Measurements from ENCODE around the gene IRAK2. TPM values are rescaled to one million over a fixed set of nuclear protein-coding genes. Genes with fewer than 3 reads are reported as not detected.

Gene IRAK2
- total and polyA plus RNA-seq, 2 donors (not counting 3 experiments of a cell fraction or from before 2014, with no cell fraction given) = 7.9 to 10.0 TPM

DNA sequence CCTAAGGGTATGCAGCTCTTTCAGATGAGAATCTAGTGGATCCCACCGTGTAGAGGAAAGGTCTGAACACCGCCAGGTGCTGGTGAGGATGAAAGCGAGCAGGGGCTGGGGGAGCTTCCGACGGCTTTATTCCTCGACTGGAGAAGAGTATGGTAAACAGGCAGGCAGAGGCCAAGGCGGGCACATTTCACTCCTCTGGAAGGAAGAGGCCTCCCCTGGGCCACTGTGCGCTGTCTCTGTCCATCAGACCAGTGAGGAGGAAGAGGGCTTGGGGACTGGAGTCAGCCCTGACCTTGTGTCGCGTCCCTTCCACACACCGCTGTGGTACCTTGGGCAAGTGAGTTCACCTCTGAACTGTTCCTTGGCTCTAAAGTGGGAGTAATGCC is 123.8 kb downstream of the IRAK2 start:
- H3K9ac ChIP-seq (replicated peaks; ENCODE audit: extremely low read depth, insufficient read depth, low read length) = no peak overlapping the region
- H3K27ac ChIP-seq (ENCODE audit: insufficient read depth, low read depth, low read length) = no peak overlapping the region
- intact Hi-C loops (cut with micrococcal nuclease) = no loop called here
- CTCF ChIA-PET = no interaction called here
- H3K36me3 ChIP-seq (ENCODE audit: control insufficient read depth in 2 of 2, extremely low read depth in 1 of 2, insufficient read depth in 2 of 2, low read length in 2 of 2) = no peaks in the 10 kb centered on the region
- H4K20me1 ChIP-seq (replicated peaks; ENCODE audit: control insufficient read depth, extremely low read depth, insufficient read depth, low read length) = no peaks in the 10 kb centered on the region
- FAIRE-seq (no peak), DNase-seq (ENCODE audit: low read depth, low spot score) (no peak)
- dilution Hi-C loops (cut with MboI; ENCODE audit: extremely low pct_ligation_motif_present, low sequenced_read_pairs) = no loop called here
- H3K4me2 ChIP-seq (ENCODE audit: insufficient read depth, low read length) = no peak overlapping the region
- no peaks in the 10 kb centered on the region for H3K9me3 ChIP-seq (replicated peaks; ENCODE audit: control insufficient read depth, insufficient read depth, low read length)
- H3K4me1 ChIP-seq (ENCODE audit: control insufficient read depth, extremely low read depth, insufficient read depth, low read length) = no peaks in the 10 kb centered on the region
- H2AFZ ChIP-seq (ENCODE audit: low read depth, low read length) = no peak overlapping the region
- H3K9me1 ChIP-seq (replicated peaks; ENCODE audit: control insufficient read depth, extremely low read depth, insufficient read depth, low read length) = no peaks in the 10 kb centered on the region
- POLR2A ChIA-PET = no interaction called here
- H3K27me3 ChIP-seq (ENCODE audit: control insufficient read depth in 2 of 2, insufficient read depth in 2 of 2, low read length in 2 of 2) = no peaks in the 10 kb centered on the region
- BruUV-seq (replicated peaks) = no TSS peak
- H3K4me3 ChIP-seq (replicated peaks in 1 of 3; ENCODE audit: insufficient read depth in 1 of 3, low read depth in 1 of 3, low read length in 3 of 3) = no peak overlapping the region
- H3K79me2 ChIP-seq (ENCODE audit: control insufficient read depth, insufficient read depth, low read length) = no peaks in the 10 kb centered on the region
- no peak for TF ChIP-seq FOS (IDR thresholded peaks at IDR 0.05; ENCODE audit: borderline replicate concordance, insufficient read depth, low read length)
- no peak for TF ChIP-seq JUN (IDR thresholded peaks at IDR 0.05; ENCODE audit: borderline replicate concordance, insufficient read depth, insufficient read length, low read depth)
- TF ChIP-seq, protein P1, sequence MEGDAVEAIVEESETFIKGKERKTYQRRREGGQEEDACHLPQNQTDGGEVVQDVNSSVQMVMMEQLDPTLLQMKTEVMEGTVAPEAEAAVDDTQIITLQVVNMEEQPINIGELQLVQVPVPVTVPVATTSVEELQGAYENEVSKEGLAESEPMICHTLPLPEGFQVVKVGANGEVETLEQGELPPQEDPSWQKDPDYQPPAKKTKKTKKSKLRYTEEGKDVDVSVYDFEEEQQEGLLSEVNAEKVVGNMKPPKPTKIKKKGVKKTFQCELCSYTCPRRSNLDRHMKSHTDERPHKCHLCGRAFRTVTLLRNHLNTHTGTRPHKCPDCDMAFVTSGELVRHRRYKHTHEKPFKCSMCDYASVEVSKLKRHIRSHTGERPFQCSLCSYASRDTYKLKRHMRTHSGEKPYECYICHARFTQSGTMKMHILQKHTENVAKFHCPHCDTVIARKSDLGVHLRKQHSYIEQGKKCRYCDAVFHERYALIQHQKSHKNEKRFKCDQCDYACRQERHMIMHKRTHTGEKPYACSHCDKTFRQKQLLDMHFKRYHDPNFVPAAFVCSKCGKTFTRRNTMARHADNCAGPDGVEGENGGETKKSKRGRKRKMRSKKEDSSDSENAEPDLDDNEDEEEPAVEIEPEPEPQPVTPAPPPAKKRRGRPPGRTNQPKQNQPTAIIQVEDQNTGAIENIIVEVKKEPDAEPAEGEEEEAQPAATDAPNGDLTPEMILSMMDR (IDR thresholded peaks at IDR 0.05; ENCODE audit: extremely low read depth in 1 of 2, insufficient read depth in 1 of 2, low read depth in 1 of 2, low read length in 2 of 2) = no peak
- TF ChIP-seq GATA2 (IDR thresholded peaks at IDR 0.05; ENCODE audit: insufficient read depth, insufficient read length, low read depth, low read length) = no peak
- TF ChIP-seq POLR2A (IDR thresholded peaks at IDR 0.05; ENCODE audit: low read depth, low read length) = no peak

DNA sequence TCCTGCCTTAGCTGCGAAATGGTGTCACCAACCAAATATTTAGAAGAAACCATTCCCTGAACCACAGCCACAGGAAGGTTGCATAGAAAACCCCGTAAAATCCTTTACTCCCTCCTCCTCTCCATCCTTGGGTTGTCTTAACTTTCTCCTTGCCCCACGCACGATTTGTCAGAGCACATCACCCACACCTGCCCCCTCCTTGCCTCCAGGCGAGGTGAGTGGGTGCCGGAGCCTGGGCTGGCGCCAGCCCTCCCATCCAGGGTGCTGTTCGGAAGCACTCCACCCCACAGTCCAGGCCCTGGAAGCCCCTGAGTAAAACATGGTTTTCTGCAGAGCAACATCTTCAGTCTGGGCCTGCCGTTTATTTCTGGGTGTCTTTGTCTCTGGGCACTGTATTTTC is 124.4 kb downstream of the IRAK2 start:
- dilution Hi-C loops (cut with MboI; ENCODE audit: extremely low pct_ligation_motif_present, low sequenced_read_pairs) (no loop called here), intact Hi-C loops (cut with micrococcal nuclease) (no loop called here)
- ChIA-PET POLR2A (no interaction called here), CTCF (no interaction called here)
- no peak overlapping the region for H3K9ac ChIP-seq (replicated peaks; ENCODE audit: extremely low read depth, insufficient read depth, low read length)
- H3K4me3 ChIP-seq (replicated peaks in 1 of 3; ENCODE audit: insufficient read depth in 1 of 3, low read depth in 1 of 3, low read length in 3 of 3) = no peak overlapping the region
- H4K20me1 ChIP-seq (replicated peaks; ENCODE audit: control insufficient read depth, extremely low read depth, insufficient read depth, low read length) = no peaks in the 10 kb centered on the region
- no peak overlapping the region for H2AFZ ChIP-seq (ENCODE audit: low read depth, low read length)
- H3K9me3 ChIP-seq (replicated peaks; ENCODE audit: control insufficient read depth, insufficient read depth, low read length) = no peaks in the 10 kb centered on the region
- H3K27ac ChIP-seq (ENCODE audit: insufficient read depth, low read depth, low read length) = no peak overlapping the region
- FAIRE-seq = no peak
- no TSS peak for BruUV-seq (replicated peaks)
- no peaks in the 10 kb centered on the region for H3K9me1 ChIP-seq (replicated peaks; ENCODE audit: control insufficient read depth, extremely low read depth, insufficient read depth, low read length)
- H3K79me2 ChIP-seq (ENCODE audit: control insufficient read depth, insufficient read depth, low read length) = no peaks in the 10 kb centered on the region
- TF ChIP-seq EZH2 (IDR thresholded peaks at IDR 0.05; ENCODE audit: borderline replicate concordance, low read depth, low read length, severe bottlenecking) = no peak
- TF ChIP-seq GATA2 (IDR thresholded peaks at IDR 0.05; ENCODE audit: insufficient read depth, insufficient read length, low read depth, low read length) = no peak
- no peak for TF ChIP-seq POLR2AphosphoS5 (IDR thresholded peaks at IDR 0.05; ENCODE audit: insufficient read depth, low read depth, low read length)
- TF ChIP-seq, protein P2, sequence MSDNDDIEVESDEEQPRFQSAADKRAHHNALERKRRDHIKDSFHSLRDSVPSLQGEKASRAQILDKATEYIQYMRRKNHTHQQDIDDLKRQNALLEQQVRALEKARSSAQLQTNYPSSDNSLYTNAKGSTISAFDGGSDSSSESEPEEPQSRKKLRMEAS (IDR thresholded peaks at IDR 0.05; ENCODE audit: insufficient read depth, insufficient read length) = no peak
- TF ChIP-seq JUN (IDR thresholded peaks at IDR 0.05; ENCODE audit: borderline replicate concordance, insufficient read depth, insufficient read length, low read depth) = no peak
- no peak for TF ChIP-seq POLR2A (IDR thresholded peaks at IDR 0.05; ENCODE audit: low read depth, low read length)
- no peak for TF ChIP-seq MYC (IDR thresholded peaks at IDR 0.05; ENCODE audit: low read depth, low read length)
- TF ChIP-seq FOS (IDR thresholded peaks at IDR 0.05; ENCODE audit: borderline replicate concordance, insufficient read depth, low read length) = no peak
- TF ChIP-seq, protein P1 (IDR thresholded peaks at IDR 0.05; ENCODE audit: extremely low read depth in 1 of 2, insufficient read depth in 1 of 2, low read depth in 1 of 2, low read length in 2 of 2) = no peak
- no peaks in the 10 kb centered on the region for H3K4me1 ChIP-seq (ENCODE audit: control insufficient read depth, extremely low read depth, insufficient read depth, low read length)
- H3K4me2 ChIP-seq (ENCODE audit: insufficient read depth, low read length) = no peak overlapping the region
- no peaks in the 10 kb centered on the region for H3K36me3 ChIP-seq (ENCODE audit: control insufficient read depth in 2 of 2, extremely low read depth in 1 of 2, insufficient read depth in 2 of 2, low read length in 2 of 2)
- H3K27me3 ChIP-seq (ENCODE audit: control insufficient read depth in 2 of 2, insufficient read depth in 2 of 2, low read length in 2 of 2) = no peaks in the 10 kb centered on the region
- no peak for DNase-seq (ENCODE audit: low read depth, low spot score)
